GM12878 (cell line): ENCODE data around the gene PEX1. TPM values are rescaled to one million over a fixed set of nuclear protein-coding genes. Genes with fewer than 3 reads are reported as not detected.

Experiments
- ATAC-seq: fragments of 200-7000 bp; cut with Tn5 transposase; 3 replicates; pipeline ENCODE4 v1.9.1; 2020; ENCODE audit warnings: mild to moderate bottlenecking, moderate library complexity
- BruUV-seq: library from RNA; stranded (reverse); fragments of 400-500 nt; replicated peaks from 2 replicates; lab custom pipeline; 2021; lab: Mats Ljungman, UMichigan
- CTCF ChIA-PET: fragments of 300-600 bp; sonication (Branson Sonifier 250); formaldehyde crosslinking; extraction: SDS; loops from one replicate; lab custom pipeline; 2021; ENCODE audit warnings: inconsistent platforms; lab: Yijun Ruan, JAX
- POLR2A ChIA-PET: fragments of 350-600 bp; formaldehyde crosslinking; extraction: SDS; loops from one replicate; lab custom pipeline; 2021; ENCODE audit warnings: inconsistent platforms; lab: Charles Lee
- RAD21 ChIA-PET: fragments of 300-600 bp; sonication (Branson Sonifier 250); formaldehyde crosslinking; loops from one replicate; lab custom pipeline; 2023; ENCODE audit warnings: antibody characterized with exemption; ENCODE audit not compliant: unreplicated experiment; lab: Charles Lee
- SMC1A ChIA-PET: fragments of 300-600 bp; sonication (Branson Sonifier 250); formaldehyde crosslinking; loops from one replicate; lab custom pipeline; 2023; ENCODE audit not compliant: unreplicated experiment, uncharacterized antibody; lab: Charles Lee
- DNase-seq: peaks from one replicate; pipeline ENCODE4 v3.0.0-alpha.2; 2011; ENCODE audit warnings: low read depth, low spot score
- FAIRE-seq: peaks from 3 replicates; lab custom pipeline; 2011; peaks lifted over from hg19 to GRCh38; lab: Jason Lieb, UNC
- H2AFZ ChIP-seq: 2 replicates; pipeline ENCODE4 v1.6.0; 2011; ENCODE audit warnings: low read depth, low read length, control low read depth; ENCODE audit not compliant: control insufficient read depth
- H3K27ac ChIP-seq: 2 replicates; pipeline ENCODE4 v1.5.1; 2011; ENCODE audit warnings: control low read depth; ENCODE audit not compliant: control insufficient read depth, insufficient read depth
- H3K27me3 ChIP-seq, 2 experiments: replicated peaks in 1 of 2; 2 replicates each; pipeline versions ENCODE4 v1.6.0 to v1.6.1; 2011; ENCODE audit warnings: low read length in 1 of 2; ENCODE audit not compliant: control insufficient read depth in 2 of 2, insufficient read depth in 2 of 2
- H3K36me3 ChIP-seq, 2 experiments: 2 replicates each; pipeline ENCODE4 v1.5.1; 2011; ENCODE audit warnings: low read length in 1 of 2; ENCODE audit not compliant: control insufficient read depth in 2 of 2, insufficient read depth in 2 of 2
- H3K4me1 ChIP-seq: 2 replicates; pipeline ENCODE4 v1.6.1; 2011; ENCODE audit warnings: mild to moderate bottlenecking, low read length, moderate library complexity, mixed read lengths; ENCODE audit not compliant: control insufficient read depth, insufficient read depth
- H3K4me2 ChIP-seq: 2 replicates; pipeline ENCODE4 v1.6.0; 2011; ENCODE audit warnings: control low read depth; ENCODE audit not compliant: control insufficient read depth, insufficient read depth
- H3K4me3 ChIP-seq: fragments of 200-600 bp; sonication (generic); 2 replicates; pipeline ENCODE4 v1.5.1; 2016
- H3K79me2 ChIP-seq: 2 replicates; pipeline ENCODE4 v1.6.0; 2011; ENCODE audit warnings: low read length; ENCODE audit not compliant: control insufficient read depth, insufficient read depth
- H3K9ac ChIP-seq: 2 replicates; pipeline ENCODE4 v1.8.0; 2011; ENCODE audit warnings: low read length, control low read depth, mixed read lengths; ENCODE audit not compliant: control insufficient read depth, insufficient read depth
- H3K9me3 ChIP-seq: replicated peaks from 3 replicates; pipeline ENCODE4 v1.5.1; 2011; ENCODE audit warnings: mild to moderate bottlenecking, low read length; ENCODE audit not compliant: control insufficient read depth, insufficient read depth
- H4K20me1 ChIP-seq: 2 replicates; pipeline ENCODE4 v1.6.0; 2011; ENCODE audit not compliant: control insufficient read depth, insufficient read depth
- FOS ChIP-seq: IDR thresholded peaks from 3 replicates; pipeline ENCODE4 v1.6.1; 2011; ENCODE audit warnings: borderline replicate concordance; ENCODE audit not compliant: insufficient read length; ENCODE audit errors: extremely low read depth
- RAD51 ChIP-seq: fragments of 450-650 bp; IDR thresholded peaks from 2 replicates; pipeline ENCODE4 v1.6.1; 2016; ENCODE audit warnings: moderate library complexity, mild to moderate bottlenecking, inconsistent platforms
- ZBTB4 ChIP-seq: fragments of 450-650 bp; formaldehyde crosslinking; IDR thresholded peaks from 2 replicates; pipeline ENCODE4 v1.4.0; 2022; ENCODE audit warnings: mild to moderate bottlenecking, moderate library complexity
- ZNF217 ChIP-seq: fragments of 450-650 bp; IDR thresholded peaks from 2 replicates; pipeline ENCODE4 v1.6.1; 2017; ENCODE audit warnings: antibody characterized with exemption, mild to moderate bottlenecking
- ZNF274 ChIP-seq: IDR thresholded peaks from one replicate; pipeline ENCODE4 v1.8.0; 2011; ENCODE audit not compliant: insufficient read length, insufficient read depth
- WGBS: methylation state at CpG from one replicate; pipeline ENCODE4 v1.1.6; 2016; ENCODE audit warnings: low lambda C conversion rate; ENCODE audit not compliant: insufficient replicate concordance, insufficient coverage; ENCODE audit errors: missing lambda C conversion rate; 5-methylcytosine and 5-hydroxymethylcytosine counted together
- in situ Hi-C: fragments of 300-500 bp; cut with MboI; formaldehyde crosslinking; loops from 9 replicates; pipeline ENCODE4 v1.14.3; 2018; ENCODE audit warnings: mixed read lengths
- intact Hi-C: fragments of 100-400 bp; cut with micrococcal nuclease; formaldehyde crosslinking; loops from one replicate; pipeline ENCODE4 v1.14.2; 2022; ENCODE audit not compliant: unreplicated experiment
- polyA plus RNA-seq, 11 experiments: library from polyadenylated mRNA; depleted of rRNA in 4 of 11; unstranded in 6 of 11; stranded (reverse) in 5 of 11; fragments of >200 nt; fragmentation: Nextera tagmentation in 4 of 11; fragmentation: Illumina TruSeq in 1 of 11; extraction: Ambion mirVana in 4 of 11; extraction: Trizol in 1 of 11; gene quantifications; 1 replicate in 1 of 11; 2 replicates in 10 of 11; pipeline versions ENCODE4 v1.2.1 to v1.2.3, GENCODE V29; 2011 to 2016; ENCODE audit warnings: inconsistent platforms in 2 of 11, missing spikeins in 2 of 11, low read depth in 1 of 11
- total RNA-seq, 4 experiments: library from RNA; depleted of rRNA in 3 of 4; stranded (reverse); fragments of >200 nt in 3 of 4; fragmentation: Illumina TruSeq in 1 of 4; extraction: Trizol in 1 of 4; gene quantifications; 2 replicates each; pipeline versions ENCODE4 v1.2.1 to v1.2.3, GENCODE V29; 2013 to 2021

PEX1 gene
- total and polyA plus RNA-seq, 10 of the 15 experiments (the other 5 are each of a cell fraction or from before 2014, with no cell fraction given): 6.7 to 22.9 (median 15.4) TPM

- no peaks in the 10 kb centered on the region for H3K36me3 ChIP-seq
These were observed 61.6 kb downstream of the PEX1 start for GRCh38 chr7:92466682-92467081.

More at GRCh38 chr7:92466682-92467081, 61.6 kb downstream of the PEX1 start:
- no peak overlapping the region for H2AFZ ChIP-seq
- POLR2A ChIA-PET: no interaction called here
- TF ChIP-seq ZBTB4 (CRISPR knock-in tag): no peak
- TF ChIP-seq ZNF274: no peak
- TF ChIP-seq RAD51: no peak
- no peak for TF ChIP-seq ZNF217
- TF ChIP-seq FOS: no peak
- no peak overlapping the region for H3K4me3 ChIP-seq
- CTCF ChIA-PET: interaction anchor here (0.9 kb wide), 1 partner anchor 20 kb away, joined by 3 read pairs; the partner anchor contains the start of gene GATAD1
- no peaks in the 10 kb centered on the region for H3K79me2 ChIP-seq
- H3K27ac ChIP-seq: no peak overlapping the region
- RAD21 ChIA-PET: no interaction called here
- H4K20me1 ChIP-seq: no peaks in the 10 kb centered on the region
- H3K27me3 ChIP-seq: no peaks in the 10 kb centered on the region
- in situ Hi-C loops: no loop called here
- DNase-seq (no peak), ATAC-seq (no peak), FAIRE-seq (no peak)
- no peak overlapping the region for H3K9ac ChIP-seq
- no peaks in the 10 kb centered on the region for H3K4me1 ChIP-seq
- no peaks in the 10 kb centered on the region for H3K9me3 ChIP-seq
- H3K4me2 ChIP-seq: no peak overlapping the region
- BruUV-seq: no TSS peak
- intact Hi-C loops: loop anchor here (10.0 kb wide), 1 partner anchor 588 kb away; no protein-coding TSS in a partner anchor
- WGBS: 93% methylated on average over 2 of the region's 2 CpGs
- SMC1A ChIA-PET: interaction anchor here (1.4 kb wide), 1 partner anchor 9 kb away, joined by 3 read pairs; no protein-coding TSS in a partner anchor
